Keratinocyte (primary cell): ENCODE data around the gene MON1A.
"Not testable (repeated sequence)": the region's sequence is repeated elsewhere in the genome, so short reads cannot be mapped to it uniquely, and the experiment has no call there.

Experiments used
- CTCF ChIP-seq, 3 experiments: IDR thresholded peaks in 1 of 3; conservative IDR thresholded peaks in 1 of 3; optimal IDR thresholded peaks in 1 of 3; 2 replicates in 2 of 3; 3 replicates in 1 of 3; pipeline versions ENCODE3 to v1.5.1; 2011; ENCODE audit warnings: low read length in 3 of 3, mild to moderate bottlenecking in 3 of 3, moderate library complexity in 2 of 3, control low read depth in 1 of 3, inconsistent platforms in 1 of 3; ENCODE audit not compliant: insufficient read depth in 2 of 3; ENCODE audit errors: extremely low read depth in 1 of 3
- EZH2 ChIP-seq: IDR thresholded peaks from one replicate; pipeline ENCODE4 v1.6.1; 2012; ENCODE audit warnings: inconsistent platforms, mild to moderate bottlenecking, low read length, moderate library complexity

GRCh38 chr3:49917806-49918590 is 11.6 kb downstream of the MON1A start:
- TF ChIP-seq CTCF (optimal IDR thresholded peaks at IDR 0.05 in 1 of 3, IDR thresholded peaks at IDR 0.05 in 1 of 3, conservative IDR thresholded peaks at IDR 0.05 in 1 of 3; ENCODE audit: extremely low read depth in 1 of 3, insufficient read depth in 2 of 3, low read length in 3 of 3); EZH2: not testable (repeated sequence)
